Pons (tissue), 1 donor: ENCODE measurements around the gene TTLL11.
"Not testable (repeated sequence)": the region's sequence is repeated elsewhere in the genome, so short reads cannot be mapped to it uniquely, and the experiment has no call there.

Source experiments
- DNase-seq: peaks from one replicate; pipeline ENCODE4 v3.0.0-alpha.2; 2016; ENCODE audit warnings: low spot score

The TTLL11 gene

DNA sequence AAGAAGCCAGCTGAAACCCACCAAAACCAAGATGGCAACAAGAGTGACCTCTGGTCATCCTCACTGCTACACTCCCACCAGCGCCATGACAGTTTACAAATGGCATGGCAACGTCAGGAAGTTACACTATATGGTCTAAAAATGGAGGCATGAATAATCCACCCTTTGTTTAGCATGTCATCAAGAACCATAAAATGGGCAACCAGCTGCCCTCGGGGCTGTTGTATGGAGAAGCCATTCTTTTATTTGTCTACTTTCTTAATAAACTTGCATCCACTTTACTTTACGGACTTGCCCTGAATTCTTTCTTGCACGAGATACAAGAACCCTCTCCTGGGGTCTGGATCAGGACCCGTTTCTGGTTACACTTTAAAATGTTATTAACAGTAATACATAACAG is 92.6 kb downstream of the TTLL11 start:
- not testable (repeated sequence) for DNase-seq

GRCh38 chr9:121999556-121999955 is 93.6 kb downstream of the TTLL11 start:
- no peak for DNase-seq

DNA sequence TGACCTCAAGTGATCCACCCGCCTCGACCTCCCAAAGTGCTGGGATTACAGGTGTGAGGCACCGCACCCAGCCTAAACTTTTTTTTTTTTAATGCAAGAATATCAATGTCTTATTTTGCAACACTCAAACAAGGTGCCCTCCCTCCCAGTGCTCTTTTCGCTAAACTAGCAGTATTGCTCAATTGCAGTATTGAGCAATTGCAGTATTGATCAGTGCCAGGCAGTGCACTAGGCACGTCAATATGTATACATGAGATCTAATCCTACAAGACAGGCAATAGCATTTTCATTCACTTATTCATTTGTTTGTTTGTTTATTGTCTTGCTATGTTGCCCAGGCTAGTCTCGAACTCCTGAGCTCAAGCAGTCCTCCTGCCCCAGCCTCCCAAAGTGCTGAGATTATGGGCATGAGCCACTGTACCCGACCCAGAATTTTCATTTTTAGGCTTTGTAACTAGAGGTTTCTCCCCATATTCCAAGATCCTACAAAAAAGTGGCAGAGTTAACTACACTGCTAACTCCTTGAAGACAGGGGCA is 94.5 kb downstream of the TTLL11 start:
- DNase-seq, result no peak

- no peak for DNase-seq
Measured at GRCh38 chr9:121997791-121998190, 95.3 kb downstream of the TTLL11 start.

- DNase-seq, result no peak
Measured at GRCh38 chr9:121996783-121997182, 96.3 kb downstream of the TTLL11 start.

GRCh38 chr9:121995997-121996396 is 97.1 kb downstream of the TTLL11 start:
- no peak for DNase-seq

- DNase-seq, result peak; percentile 91
Measured at GRCh38 chr9:121992571-121993212, 100.4 kb downstream of the TTLL11 start.

DNA sequence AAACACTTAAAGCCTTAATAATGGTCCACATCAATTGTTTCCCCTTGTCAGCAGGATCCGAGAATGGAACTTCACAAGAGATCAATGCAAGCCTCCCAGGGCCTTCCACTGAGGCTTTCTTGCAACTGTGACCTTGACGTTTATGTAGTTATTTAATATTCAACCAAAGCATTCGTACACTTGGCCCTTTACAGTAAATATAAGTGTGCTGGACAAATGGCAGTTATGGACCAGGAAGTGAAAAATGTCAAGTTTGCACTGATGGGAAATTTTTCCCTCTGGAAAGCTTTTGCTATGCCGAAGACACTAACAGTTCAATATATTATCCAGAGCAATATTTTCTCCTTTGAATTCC is 101.8 kb downstream of the TTLL11 start:
- DNase-seq, result no peak

- no peak for DNase-seq
Measured at GRCh38 chr9:121990600-121991306, 102.4 kb downstream of the TTLL11 start.

DNA sequence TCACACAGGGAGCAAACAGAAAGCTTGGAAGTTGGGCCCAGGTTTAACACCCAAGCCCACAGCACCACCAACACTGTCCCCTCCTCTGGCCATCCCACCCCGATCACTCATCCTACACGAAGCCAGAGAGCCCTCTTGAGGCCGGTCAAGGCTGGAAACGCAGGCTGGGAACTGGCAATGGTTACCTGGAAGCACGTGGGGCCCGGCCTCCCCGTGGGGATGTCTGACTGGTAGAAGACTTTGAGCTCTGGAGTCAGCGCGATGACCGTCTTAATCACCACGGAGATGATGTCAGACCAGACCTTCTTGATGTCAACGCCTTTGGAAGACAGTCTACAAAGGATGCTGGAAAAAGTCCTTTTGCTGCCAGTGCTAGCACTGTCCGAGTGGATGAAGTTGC is 104.1 kb downstream of the TTLL11 start:
- DNase-seq, result no peak

DNA sequence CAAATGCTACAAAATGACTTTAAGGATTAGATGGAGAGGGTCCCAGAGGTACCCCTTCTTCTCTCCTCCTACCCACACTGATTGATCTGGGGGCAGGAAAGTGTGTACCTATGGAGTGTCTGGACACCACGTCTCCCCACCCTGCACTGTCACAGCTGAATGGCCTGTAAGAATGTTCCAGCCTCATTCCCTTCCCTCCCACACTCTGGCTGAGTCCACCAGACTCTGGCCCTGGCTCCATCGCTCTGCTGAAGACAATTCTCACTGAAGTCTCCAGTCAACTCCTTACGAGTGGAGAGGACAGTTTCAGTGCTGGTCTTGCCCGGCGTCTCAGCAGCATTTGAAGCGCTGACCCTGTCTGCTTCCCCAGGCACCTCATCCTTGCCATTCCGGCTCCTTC is 105.8 kb downstream of the TTLL11 start:
- DNase-seq, result no peak

- DNase-seq, result peak; percentile 83
Measured at GRCh38 chr9:121985792-121986494, 107.2 kb downstream of the TTLL11 start.

- DNase-seq, result no peak
Measured at GRCh38 chr9:121984726-121985402, 108.2 kb downstream of the TTLL11 start.

DNA sequence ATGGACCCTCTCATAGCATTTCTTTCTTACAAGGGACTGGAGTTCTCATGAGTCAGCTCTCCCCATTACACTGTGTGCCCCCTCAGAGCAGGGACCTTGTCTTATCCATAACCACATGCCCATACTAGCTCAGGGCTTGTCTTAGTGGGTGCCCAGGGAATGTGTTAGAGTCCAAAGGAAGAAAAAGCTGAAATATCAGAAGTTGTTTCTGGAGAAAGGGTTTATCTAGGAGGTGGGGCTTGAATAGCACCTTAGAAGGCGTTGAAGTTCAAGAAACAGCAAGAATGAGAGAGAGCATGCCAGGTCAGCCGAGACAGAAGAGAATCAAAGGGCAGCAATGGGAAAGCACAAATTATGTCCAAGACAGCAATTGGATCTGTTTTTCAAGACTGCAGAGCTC is 109.4 kb downstream of the TTLL11 start:
- DNase-seq, result no peak

DNA sequence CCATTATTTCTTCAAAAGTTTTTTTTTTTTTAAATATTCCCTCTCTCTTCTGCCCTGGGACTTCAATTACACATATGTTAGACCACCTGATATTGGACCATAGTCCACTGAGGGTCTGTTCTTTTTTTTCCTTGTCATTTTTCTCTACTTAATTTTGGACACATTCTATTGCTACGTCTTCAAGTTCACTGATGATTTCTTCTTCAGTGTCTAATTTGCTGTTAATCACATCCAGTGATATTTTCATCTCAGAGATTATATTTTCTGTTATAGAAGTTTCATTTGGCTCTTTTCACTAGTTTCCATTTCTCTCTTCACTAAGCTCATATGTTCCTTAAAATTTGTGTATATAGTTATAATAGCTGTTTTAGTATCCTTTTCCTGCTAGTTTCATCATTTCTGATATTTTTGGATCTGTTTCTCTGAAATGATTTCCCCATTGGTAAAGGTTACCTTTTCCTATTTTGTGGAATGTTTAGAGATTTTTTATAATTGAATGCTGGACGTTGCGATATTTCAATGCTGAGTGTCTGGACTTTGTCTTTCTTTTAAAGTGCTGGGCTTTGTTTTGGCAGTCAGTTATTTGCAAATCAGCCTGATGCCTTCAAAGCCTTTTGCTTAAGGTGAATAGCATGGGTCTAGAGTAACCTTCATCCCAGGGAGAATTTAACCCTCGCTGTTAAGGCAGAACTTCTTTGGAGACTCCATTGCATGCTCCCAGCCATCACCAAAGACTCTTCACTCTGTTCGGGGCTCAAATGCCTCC is 111.8 kb downstream of the TTLL11 start:
- no peak for DNase-seq

DNA sequence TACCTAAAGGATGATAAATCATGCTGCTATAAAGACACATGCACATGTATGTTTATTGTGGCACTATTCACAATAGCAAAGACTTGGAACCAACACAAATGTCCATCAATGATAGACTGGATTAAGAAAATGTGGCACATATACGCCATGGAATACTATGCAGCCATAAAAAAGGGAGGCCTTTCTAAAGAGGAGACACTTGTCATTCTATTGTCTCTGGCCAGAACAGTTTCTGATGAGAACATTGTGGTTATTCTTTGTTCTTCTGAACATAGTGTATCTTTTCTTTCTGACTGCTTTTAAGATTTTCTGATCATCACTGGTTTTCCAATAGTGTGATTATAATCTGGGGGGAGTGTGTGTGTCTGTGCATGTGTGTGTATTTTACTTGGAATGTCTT is 112.4 kb downstream of the TTLL11 start:
- not testable (repeated sequence) for DNase-seq

- no peak for DNase-seq
Measured at GRCh38 chr9:121979736-121980135, 113.4 kb downstream of the TTLL11 start.

DNA sequence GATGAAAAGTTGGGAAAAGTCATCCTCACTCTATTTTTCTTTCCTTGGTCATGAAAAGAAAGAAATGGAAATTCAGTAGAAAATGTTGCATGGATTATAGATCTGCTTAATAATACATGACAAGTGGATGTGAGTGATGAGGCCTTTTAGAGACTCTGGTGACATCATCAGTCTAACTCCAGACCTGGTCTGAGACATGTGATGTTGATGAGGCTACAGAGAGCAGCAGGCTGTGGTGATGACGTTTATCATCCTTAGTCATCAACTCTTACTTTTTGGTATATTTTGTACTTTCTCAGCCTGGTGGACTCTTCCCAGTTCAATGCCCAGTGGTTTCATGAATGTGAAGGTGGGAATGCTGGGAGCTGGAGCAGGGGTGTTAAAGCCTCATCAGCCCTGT is 116.4 kb downstream of the TTLL11 start:
- no peak for DNase-seq

- no peak for DNase-seq
Measured at GRCh38 chr9:121975801-121976277, 117.3 kb downstream of the TTLL11 start.

DNA sequence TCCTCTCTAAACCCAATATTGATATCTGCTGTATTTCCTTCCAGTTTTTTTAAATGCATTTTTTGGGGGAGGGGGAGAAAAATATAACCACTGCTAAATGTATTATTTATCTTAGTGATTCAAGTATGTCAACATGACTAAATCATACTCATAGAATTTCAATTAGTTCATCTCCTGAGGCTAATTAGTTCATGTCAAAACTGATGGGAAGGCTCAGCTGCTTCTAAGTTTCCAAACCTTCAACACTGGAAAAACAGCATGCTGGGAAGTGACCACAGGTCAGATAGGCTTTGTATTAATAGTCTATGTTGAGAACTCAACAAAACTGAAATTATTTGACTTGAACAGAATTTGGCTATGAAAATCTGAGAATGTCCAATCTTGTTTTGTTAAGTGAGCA is 118.7 kb downstream of the TTLL11 start:
- DNase-seq, result no peak

DNA sequence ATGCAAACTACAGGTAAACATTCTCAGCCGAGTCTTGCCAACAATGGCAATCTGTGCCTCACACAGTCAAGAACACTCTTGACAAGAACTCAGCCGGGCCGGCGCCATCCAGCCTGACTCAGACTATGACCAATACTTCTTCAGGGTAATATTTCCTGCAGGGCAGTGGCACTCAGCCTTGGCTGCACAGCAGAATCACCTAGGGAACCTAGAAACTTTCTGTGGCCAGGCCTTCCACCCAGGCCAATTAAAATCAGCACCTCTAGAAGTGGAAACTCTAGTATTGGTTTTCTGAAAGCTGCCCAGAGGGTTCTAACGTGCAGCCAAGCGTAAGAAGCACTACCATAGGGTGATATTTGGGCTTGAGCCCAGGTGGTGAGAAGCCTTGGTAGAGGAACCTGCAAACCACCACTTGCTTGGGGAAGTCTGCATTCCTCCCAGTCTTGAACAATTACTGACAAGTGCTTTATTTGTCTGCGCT is 120.6 kb downstream of the TTLL11 start:
- no peak for DNase-seq
